ENCODE measurements around the gene PCNX2.

Gene PCNX2, protein sequence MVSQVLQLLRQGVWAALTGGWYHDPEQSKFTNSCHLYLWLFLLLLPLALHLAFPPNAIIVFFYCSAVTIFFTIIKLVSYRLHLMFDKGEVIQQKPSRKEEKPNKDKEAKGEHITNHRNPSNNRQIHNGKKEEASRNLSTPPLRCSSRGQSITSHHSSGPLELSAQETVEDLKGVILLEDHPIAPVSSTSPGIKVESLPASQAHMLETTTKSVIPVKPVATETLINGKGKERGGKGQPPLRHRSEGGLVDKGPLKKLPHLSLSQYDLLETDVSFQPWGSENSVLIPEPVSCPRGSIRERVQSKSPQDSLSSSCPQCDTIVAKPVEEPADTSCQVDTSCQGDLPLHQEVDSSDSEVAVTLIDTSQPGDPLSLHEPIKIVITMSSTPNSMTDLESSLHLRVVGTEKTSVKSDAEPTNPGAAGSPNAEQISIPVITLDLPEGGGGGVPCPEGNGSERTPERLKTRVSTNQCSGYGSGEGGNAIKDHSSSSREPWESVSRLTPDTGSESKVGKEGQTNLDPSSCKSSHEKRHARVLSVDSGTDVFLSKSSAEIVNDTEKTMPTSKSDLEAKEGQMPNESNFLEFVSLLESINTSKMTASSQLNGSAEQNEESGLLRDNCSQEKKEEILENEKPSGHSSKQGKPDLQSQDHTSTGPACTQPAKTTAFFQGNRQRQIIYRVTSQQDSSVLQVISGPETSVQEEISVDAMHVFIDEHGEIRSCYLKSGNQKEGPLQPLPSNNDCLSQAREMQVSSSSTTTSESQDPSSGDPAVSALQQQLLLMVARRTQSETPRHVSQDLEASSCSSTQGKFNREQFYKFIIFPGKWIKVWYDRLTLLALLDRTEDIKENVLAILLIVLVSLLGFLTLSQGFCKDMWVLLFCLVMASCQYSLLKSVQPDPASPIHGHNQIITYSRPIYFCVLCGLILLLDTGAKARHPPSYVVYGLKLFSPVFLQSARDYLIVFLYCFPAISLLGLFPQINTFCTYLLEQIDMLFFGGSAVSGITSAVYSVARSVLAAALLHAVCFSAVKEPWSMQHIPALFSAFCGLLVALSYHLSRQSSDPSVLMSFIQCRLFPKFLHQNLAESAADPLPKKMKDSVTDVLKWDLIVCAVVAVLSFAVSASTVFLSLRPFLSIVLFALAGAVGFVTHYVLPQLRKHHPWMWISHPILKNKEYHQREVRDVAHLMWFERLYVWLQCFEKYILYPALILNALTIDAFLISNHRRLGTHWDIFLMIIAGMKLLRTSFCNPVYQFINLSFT (N-terminal part only)

DNA sequence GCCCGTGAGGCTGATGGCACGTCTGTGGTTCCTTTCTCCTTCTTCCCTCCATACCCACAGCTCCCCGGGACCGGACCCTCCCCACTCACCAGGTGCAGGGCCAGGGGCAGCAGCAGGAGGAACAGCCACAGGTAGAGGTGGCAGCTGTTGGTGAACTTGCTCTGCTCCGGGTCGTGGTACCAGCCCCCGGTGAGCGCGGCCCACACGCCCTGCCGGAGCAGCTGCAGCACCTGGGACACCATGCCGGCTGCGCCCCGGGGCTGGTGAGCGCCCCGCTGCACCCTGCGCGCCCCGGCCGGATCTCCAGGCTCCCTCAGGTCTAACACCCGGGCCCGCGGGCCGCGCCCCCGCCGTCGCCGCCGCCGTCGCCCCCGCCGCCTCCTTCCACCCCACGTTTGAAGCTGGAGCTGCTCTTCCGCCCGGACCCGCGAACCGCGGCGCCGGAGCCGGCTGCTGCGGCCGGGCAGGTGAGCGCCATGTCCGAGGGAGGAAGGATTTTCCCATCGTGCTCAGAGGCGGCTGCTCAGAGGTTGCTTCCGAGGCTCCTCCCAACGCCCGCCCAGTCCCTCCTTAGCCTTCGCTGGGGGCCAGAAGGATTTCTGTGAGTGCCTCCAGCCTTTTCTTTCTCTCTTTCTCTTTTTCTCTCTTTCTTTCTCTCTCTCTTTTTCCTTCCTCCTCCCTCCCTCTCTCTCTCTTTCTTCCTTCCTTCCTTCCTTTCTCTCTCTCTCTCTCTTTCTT, at the start of gene PCNX2:
PCNX2 (minus strand) TSS at position 489 of the 738 bp plus-strand sequence; CDS start at position 242, 247 bp downstream.
- no peak for DNase-seq

DNA sequence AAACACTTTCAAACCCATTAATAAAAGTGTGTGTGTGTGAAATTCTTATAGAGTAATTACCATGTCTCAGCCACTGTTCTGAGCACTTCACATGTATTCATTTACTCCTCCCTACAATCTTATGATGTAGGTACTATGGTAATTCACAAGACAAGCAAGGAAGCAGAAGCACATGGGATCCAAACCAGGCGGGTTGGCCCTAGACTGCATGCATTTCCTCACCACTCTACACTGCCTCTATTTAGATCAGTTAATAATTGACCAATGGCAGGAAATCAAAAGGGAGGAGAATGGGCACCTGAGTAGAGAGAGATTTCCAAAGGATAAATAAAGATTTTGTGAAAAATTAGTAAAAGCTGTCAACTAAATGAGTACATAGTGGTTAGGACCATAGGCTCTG, 47.7 kb upstream of the PCNX2 start:
- DNase-seq: no peak

DNA sequence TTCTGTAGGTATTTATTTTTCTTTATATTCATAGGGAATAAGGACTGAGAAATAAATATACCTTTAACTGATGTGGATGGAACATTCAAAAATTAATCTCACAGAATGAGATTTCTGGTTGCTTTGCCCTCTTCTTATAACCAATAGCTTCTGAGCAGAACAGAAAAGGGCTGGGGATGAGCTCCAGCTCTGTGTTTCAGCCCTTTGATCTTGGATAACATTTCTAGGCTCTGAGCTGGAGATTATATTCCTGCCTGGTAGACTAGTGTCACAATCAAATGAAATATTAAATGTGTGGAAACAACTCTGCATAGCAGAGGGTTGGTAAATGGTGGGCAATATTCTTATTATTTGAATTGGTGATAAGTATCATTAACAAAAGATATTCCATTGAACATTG, 46.6 kb upstream of the PCNX2 start:
- DNase-seq: no peak

GRCh38 chr1:233340966-233341516, 45.5 kb upstream of the PCNX2 start:
- DNase-seq: no peak

DNA sequence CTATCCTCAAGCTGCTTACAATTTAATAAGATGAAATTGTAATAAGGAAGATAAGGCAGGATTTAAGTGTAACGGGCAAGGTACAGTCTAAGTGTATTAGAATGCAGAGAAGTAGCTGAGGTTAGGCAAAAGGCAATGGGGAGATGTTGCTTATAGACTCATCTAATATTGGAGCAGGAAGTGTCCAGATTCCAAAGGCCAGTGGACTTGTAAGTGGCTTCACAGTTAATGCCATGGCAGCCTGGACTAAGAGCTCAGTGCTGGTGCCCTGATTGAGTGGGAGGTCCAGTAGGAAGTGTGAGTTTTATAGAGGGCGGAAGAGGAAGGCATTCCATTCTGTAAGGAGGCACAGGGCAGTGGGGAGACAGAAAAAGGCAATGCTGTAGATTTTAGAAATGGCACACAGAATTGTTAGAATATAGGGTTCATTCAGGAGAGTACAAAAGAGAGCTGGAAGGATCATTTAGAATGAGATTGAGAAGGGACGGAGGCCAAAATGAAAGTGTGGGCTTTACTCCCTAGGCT, 44.6 kb upstream of the PCNX2 start:
- DNase-seq: no peak

- DNase-seq: no peak
Observed at GRCh38 chr1:233338102-233338501, 42.6 kb upstream of the PCNX2 start.

DNA sequence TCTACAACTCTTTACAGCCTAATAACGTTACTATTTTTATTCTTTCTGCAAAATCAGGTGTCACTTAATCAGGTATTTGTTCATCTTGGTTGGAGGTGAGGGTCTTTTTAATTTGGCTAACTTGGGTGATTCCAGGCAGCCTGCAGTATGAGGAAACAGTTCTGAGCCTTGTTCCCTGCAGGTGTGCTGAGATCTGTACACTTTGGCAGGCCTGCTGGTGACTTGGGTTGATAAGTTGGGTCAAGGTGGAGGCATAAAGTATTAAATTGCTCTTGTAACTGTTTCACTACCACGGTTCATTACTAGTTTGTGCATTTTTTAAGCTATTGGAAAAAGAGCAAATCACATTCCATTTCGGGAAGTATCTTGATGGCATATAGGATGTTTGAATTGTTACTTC, 42.0 kb upstream of the PCNX2 start:
- no peak for DNase-seq

DNA sequence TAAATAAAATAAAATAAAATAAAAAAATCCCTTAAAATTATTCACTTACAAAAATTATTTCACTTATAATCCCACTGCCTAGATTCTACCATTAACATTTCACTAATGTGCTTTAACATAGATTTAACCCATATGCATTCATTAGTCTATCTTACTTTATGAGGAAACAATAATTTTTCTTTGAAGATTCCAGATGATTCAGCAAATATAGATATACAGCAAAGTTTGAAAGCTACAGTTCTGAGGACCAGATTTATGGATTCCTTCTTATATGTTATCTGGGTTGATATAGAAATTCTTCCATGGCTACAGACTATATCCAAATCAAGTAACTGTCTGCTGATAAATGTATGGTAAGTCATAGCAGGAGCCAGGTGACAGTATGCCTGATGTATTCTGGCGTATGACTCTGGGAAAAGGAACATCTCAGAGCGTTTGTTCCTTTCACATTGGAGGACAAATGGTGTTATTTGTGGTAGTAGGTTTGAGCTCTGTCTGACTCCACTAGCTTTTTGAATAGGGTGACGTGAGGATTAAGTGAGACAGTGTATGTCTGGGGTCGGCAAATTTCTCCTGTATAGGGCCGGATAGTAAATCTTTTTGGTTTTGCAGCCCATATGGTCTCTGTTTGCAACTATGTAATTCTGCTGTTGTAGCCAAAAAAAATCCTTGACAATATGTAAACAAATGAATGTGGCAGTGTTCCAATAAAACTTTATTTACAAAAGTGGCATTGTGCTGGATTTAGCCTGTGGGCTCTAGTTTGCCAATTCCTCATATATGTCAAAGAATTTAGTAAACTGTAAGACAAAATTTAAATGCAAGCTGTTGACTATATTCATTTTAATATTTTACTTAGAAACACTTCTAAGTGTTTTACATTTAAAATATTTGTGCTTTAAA, 41.3 kb upstream of the PCNX2 start:
- DNase-seq: no peak

DNA sequence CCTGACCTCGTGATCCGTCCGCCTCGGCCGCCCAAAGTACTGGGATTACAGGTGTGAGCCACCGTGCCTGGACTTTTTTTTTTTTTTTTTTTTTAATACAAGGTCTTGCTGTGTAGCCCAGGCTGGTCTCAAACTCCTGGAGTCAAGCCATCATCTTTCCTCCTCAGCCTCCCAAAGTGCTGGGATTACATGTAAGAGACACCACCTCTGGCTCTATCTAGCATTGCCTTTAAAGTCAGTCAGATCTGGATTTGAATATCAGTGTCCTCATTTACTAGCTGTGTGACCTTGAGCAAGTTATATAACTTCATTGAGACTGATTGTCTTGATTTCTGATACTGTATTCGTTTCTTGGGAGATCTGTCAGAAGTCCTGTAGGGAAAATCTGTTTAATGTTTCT, 38.6 kb upstream of the PCNX2 start:
- DNase-seq: no peak

GRCh38 chr1:233333086-233333485, 37.6 kb upstream of the PCNX2 start:
- DNase-seq: no peak

GRCh38 chr1:233331676-233332519, 36.4 kb upstream of the PCNX2 start:
- DNase-seq: no peak

- no peak for DNase-seq
Observed at GRCh38 chr1:233328142-233328921, 32.8 kb upstream of the PCNX2 start.

- no peak for DNase-seq
Observed at GRCh38 chr1:233327651-233328141, 32.2 kb upstream of the PCNX2 start, which contains the start of gene MAP3K21. Gene MAP3K21 (plus strand): TSS chr1:233327724. CDS start chr1:233328029, 305 bp downstream.

- DNase-seq: peak; percentile 83
Observed at GRCh38 chr1:233326811-233327650, 31.5 kb upstream of the PCNX2 start.

DNA sequence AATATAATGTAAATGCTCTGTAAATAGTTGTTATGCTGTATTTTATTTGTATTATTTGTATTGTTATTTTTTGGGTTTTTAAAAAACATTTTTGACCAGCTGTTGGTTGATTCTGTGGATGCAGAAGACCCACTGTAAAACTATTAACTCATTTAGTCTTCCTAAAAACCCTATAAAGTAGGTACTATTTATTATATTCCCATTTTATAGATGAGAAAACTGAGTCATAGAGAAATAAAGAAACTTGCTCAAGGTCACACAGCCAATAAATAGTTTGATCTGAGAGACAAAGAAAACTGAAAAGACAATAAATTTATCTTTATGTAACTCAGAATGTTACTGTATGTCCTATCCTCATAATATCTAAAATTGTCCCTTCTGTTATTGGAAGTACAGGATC, 30.8 kb upstream of the PCNX2 start:
- no peak for DNase-seq

DNA sequence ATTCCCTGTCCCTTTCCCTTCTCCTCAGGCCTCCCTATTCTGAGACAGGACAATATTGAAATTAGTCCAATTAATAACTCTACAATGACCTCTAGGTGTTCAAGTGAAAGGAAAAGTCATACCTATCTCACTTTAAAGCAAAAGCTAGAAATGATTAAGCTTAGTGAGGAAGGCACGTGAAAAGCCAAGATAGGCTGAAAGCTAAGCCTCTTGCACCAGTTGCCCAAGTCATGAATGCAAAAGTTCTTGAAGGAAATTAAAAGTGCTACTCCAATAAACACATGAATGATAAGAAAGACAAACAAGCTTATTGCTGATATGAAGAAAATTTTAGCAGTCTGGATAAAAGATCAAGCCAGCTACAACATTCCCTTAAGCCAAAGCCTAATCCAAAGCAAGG, 28.2 kb upstream of the PCNX2 start:
- no peak for DNase-seq

DNA sequence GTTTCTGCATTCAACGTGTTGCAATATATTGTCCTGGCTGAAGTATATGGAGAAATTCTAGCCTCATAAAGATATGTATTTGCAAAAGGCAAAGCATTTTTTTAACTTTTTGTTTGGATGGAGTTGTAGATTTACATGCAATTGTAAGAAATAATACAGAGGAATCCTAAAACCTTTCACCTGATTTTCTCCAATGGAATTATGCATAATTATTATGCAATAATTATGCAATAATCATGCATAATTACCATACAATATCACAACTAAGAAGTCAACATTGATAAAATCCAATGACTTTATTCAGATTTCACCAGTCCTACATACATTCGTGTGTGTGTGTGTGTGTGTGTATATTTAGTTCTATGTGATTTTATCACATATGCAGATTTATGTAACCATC, 24.5 kb upstream of the PCNX2 start:
- DNase-seq: no peak

- DNase-seq: no peak
Observed at GRCh38 chr1:233319272-233319671, 23.7 kb upstream of the PCNX2 start.
